G401 (cell line): ENCODE data around the gene AP4E1. TPM values are rescaled to one million over a fixed set of nuclear protein-coding genes. Genes with fewer than 3 reads are reported as not detected.
"Not testable (repeated sequence)": the region's sequence is repeated elsewhere in the genome, so short reads cannot be mapped to it uniquely, and the experiment has no call there.

Experiments
- DNase-seq: peaks from one replicate; pipeline ENCODE4 v3.0.0-alpha.2; 2015; ENCODE audit warnings: low spot score
- in situ Hi-C: cut with HindIII; loops from 2 replicates; pipeline ENCODE4 v1.10.0; 2016; ENCODE audit warnings: low sequenced_read_pairs, mixed read lengths
- total RNA-seq: library from RNA; depleted of rRNA; stranded (reverse); fragments of >200 nt; shearing (Covaris generic); gene quantifications from 2 replicates; pipeline ENCODE4 v1.2.3, GENCODE V29; 2014

Gene AP4E1
- total RNA-seq, 1 experiment from 2014 or later = 10.5 TPM

- no peak for DNase-seq
- in situ Hi-C loops = no loop called here
Measured at GRCh38 chr15:51004103-51004551, 95.6 kb downstream of the AP4E1 start.

GRCh38 chr15:51006336-51006985, 98.0 kb downstream of the AP4E1 start:
- no peak for DNase-seq
- in situ Hi-C loops = no loop called here

GRCh38 chr15:51007131-51007666, 98.7 kb downstream of the AP4E1 start:
- no peak for DNase-seq
- in situ Hi-C loops = no loop called here

- in situ Hi-C loops = no loop called here
- no peak for DNase-seq
Measured at GRCh38 chr15:51011212-51011611, 102.7 kb downstream of the AP4E1 start.

GRCh38 chr15:51016615-51017014, 108.1 kb downstream of the AP4E1 start:
- no peak for DNase-seq
- in situ Hi-C loops = no loop called here

- in situ Hi-C loops = no loop called here
- DNase-seq = no peak
Measured at GRCh38 chr15:51022206-51022605, 113.7 kb downstream of the AP4E1 start.

- in situ Hi-C loops = no loop called here
- DNase-seq = no peak
Measured at GRCh38 chr15:51023499-51023898, 115.0 kb downstream of the AP4E1 start.

- in situ Hi-C loops = no loop called here
- peak; percentile 42 for DNase-seq
Measured at GRCh38 chr15:51024735-51025453, 116.4 kb downstream of the AP4E1 start.

GRCh38 chr15:51025454-51025846, 117.0 kb downstream of the AP4E1 start:
- no peak for DNase-seq
- in situ Hi-C loops = no loop called here

- in situ Hi-C loops = no loop called here
- no peak for DNase-seq
Measured at GRCh38 chr15:51030649-51031316, 122.3 kb downstream of the AP4E1 start.

- DNase-seq, in situ Hi-C loops: not testable (repeated sequence)
Measured at GRCh38 chr15:51037474-51037873, 129.0 kb downstream of the AP4E1 start.

GRCh38 chr15:51038162-51038973, 129.9 kb downstream of the AP4E1 start:
- in situ Hi-C loops = no loop called here
- DNase-seq = no peak

GRCh38 chr15:51038974-51039319, 130.5 kb downstream of the AP4E1 start:
- in situ Hi-C loops = no loop called here
- no peak for DNase-seq

GRCh38 chr15:51044037-51044727, 135.7 kb downstream of the AP4E1 start:
- no peak for DNase-seq
- in situ Hi-C loops = no loop called here

GRCh38 chr15:51046016-51046415, 137.5 kb downstream of the AP4E1 start:
- in situ Hi-C loops = no loop called here
- no peak for DNase-seq

- in situ Hi-C loops = no loop called here
Measured at GRCh38 chr15:51046799-51047449, 138.4 kb downstream of the AP4E1 start.

GRCh38 chr15:51048308-51048707, 139.8 kb downstream of the AP4E1 start:
- in situ Hi-C loops = no loop called here
- no peak for DNase-seq

More at GRCh38 chr15:51046799-51047449, 138.4 kb downstream of the AP4E1 start:
- DNase-seq = peak; percentile 9

- in situ Hi-C loops = no loop called here
- DNase-seq = no peak
Measured at GRCh38 chr15:51049081-51049480, 140.6 kb downstream of the AP4E1 start.
